SK-N-MC (cell line): ENCODE results near the gene RPL37.
A peak's percentile ranks its signal among the peaks of the same experiment; 100 is the strongest.

Source experiments
- DNase-seq: peaks from one replicate; pipeline ENCODE4 v3.0.0-alpha.2; 2011; ENCODE audit warnings: low read depth, low spot score
- H3K27ac ChIP-seq: fragments of 200-600 bp; sonication (generic); 2 replicates; pipeline ENCODE4 v1.5.1; 2016; ENCODE audit warnings: mixed run types
- H3K36me3 ChIP-seq: fragments of 200-600 bp; sonication (generic); 2 replicates; pipeline ENCODE4 v1.6.1; 2017; ENCODE audit warnings: antibody characterized with exemption, low read length, mixed read lengths; ENCODE audit not compliant: insufficient read depth
- H3K4me3 ChIP-seq: fragments of 200-600 bp; sonication (generic); 2 replicates; pipeline ENCODE4 v1.5.1; 2016
- H3K9ac ChIP-seq: fragments of 200-600 bp; sonication (generic); 2 replicates; pipeline ENCODE4 v1.8.0; 2017; ENCODE audit warnings: mixed run types, mixed read lengths; ENCODE audit not compliant: insufficient read length
- H3K9me3 ChIP-seq: fragments of 200-600 bp; sonication (generic); 2 replicates; pipeline ENCODE4 v1.6.1; 2017; ENCODE audit warnings: low read depth, mild to moderate bottlenecking, antibody characterized with exemption, low read length, moderate library complexity, mixed read lengths
- EZH2 ChIP-seq: fragments of 200-600 bp; sonication (generic); IDR thresholded peaks from one replicate; pipeline ENCODE4 v1.6.1; 2017; ENCODE audit warnings: antibody characterized with exemption
- FOXP2 ChIP-seq: optimal IDR thresholded peaks from 2 replicates; pipeline ENCODE3; 2011; ENCODE audit warnings: mild to moderate bottlenecking, moderate library complexity; ENCODE audit not compliant: insufficient read depth; ENCODE audit errors: extremely low read length, control extremely low read depth
- POLR2AphosphoS5 ChIP-seq: IDR thresholded peaks from 2 replicates; pipeline ENCODE4 v1.6.1; 2012; ENCODE audit warnings: mild to moderate bottlenecking, low read depth, low read length, borderline replicate concordance

RPL37 gene

GRCh38 chr5:40841068-40841805 is 6.2 kb upstream of the RPL37 start, which contains the start of gene CARD6:
Gene CARD6, plus strand, starts transcription at chr5:40841367. Its CDS starts 16 bp downstream, at chr5:40841383.
- Histone ChIP-seq H3K27ac (peak within 1 kb of the TSS; percentile 84), H3K36me3 (no peaks in the 10 kb centered on the region), H3K9ac (peak within 1 kb of the TSS; percentile 83), H3K9me3 (no peaks in the 10 kb centered on the region), H3K4me3 (peak within 1 kb of the TSS; percentile 77)
- TF ChIP-seq FOXP2 (no peak), POLR2AphosphoS5 (peak; percentile 42; the same call in 1 of the 2 replicates)
- no peak for DNase-seq

DNA sequence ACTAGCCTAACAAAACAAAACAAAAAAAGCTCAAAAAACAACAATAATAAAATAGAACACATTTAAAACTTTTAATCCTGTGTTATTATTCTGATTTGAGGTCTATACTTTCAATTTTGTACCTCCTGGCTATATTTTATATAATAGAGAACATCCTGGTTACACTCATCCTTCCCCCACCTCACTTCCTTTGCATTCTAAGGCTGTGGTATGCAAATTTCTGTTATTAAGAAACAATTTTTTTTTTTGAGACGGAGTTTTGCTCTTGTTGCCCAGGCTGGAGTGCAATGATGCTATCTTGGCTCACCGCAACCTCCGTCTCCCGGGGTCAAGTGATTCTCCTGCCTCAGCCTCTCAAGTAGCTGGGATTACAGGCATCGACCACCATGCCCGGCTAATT is 3.1 kb upstream of the RPL37 start:
- no peak for DNase-seq
- H3K4me3 ChIP-seq = no peak overlapping the region
- TF ChIP-seq FOXP2 (no peak), POLR2AphosphoS5 (no peak), EZH2 (no peak)
- no peak overlapping the region for H3K9ac ChIP-seq
- no peak overlapping the region for H3K27ac ChIP-seq
- no peaks in the 10 kb centered on the region for H3K9me3 ChIP-seq
- peaks cover 17% of the 10 kb centered on the region for H3K36me3 ChIP-seq

GRCh38 chr5:40834391-40834848 is 602 bp downstream of the RPL37 start:
- peak overlapping the region; percentile 96 for H3K4me3 ChIP-seq
- H3K27ac ChIP-seq = peak overlapping the region; percentile 98
- H3K9me3 ChIP-seq = no peaks in the 10 kb centered on the region
- H3K36me3 ChIP-seq = peaks cover 54% of the 10 kb centered on the region
- TF ChIP-seq EZH2 = no peak
- no peak for TF ChIP-seq FOXP2
- no peak for DNase-seq
- H3K9ac ChIP-seq = peak overlapping the region; percentile 100

GRCh38 chr5:40833712-40834229 is 1.3 kb downstream of the RPL37 start:
- H3K36me3 ChIP-seq = peaks cover 60% of the 10 kb centered on the region
- TF ChIP-seq POLR2AphosphoS5 = peak; percentile 8; the same call in 1 of the 2 replicates
- TF ChIP-seq EZH2 = no peak
- no peak for DNase-seq
- H3K9ac ChIP-seq = peak overlapping the region; percentile 100
- H3K27ac ChIP-seq = peak overlapping the region; percentile 98
- no peaks in the 10 kb centered on the region for H3K9me3 ChIP-seq
- H3K4me3 ChIP-seq = peak overlapping the region; percentile 96

GRCh38 chr5:40832345-40832744 is 2.7 kb downstream of the RPL37 start:
- H3K4me3 ChIP-seq = peak overlapping the region; percentile 96
- H3K36me3 ChIP-seq = peaks cover 75% of the 10 kb centered on the region
- DNase-seq = no peak
- no peak for TF ChIP-seq EZH2
- TF ChIP-seq FOXP2 = no peak
- no peak for TF ChIP-seq POLR2AphosphoS5
- H3K9ac ChIP-seq = peak overlapping the region; percentile 100
- peak overlapping the region; percentile 98 for H3K27ac ChIP-seq
- H3K9me3 ChIP-seq = no peaks in the 10 kb centered on the region

DNA sequence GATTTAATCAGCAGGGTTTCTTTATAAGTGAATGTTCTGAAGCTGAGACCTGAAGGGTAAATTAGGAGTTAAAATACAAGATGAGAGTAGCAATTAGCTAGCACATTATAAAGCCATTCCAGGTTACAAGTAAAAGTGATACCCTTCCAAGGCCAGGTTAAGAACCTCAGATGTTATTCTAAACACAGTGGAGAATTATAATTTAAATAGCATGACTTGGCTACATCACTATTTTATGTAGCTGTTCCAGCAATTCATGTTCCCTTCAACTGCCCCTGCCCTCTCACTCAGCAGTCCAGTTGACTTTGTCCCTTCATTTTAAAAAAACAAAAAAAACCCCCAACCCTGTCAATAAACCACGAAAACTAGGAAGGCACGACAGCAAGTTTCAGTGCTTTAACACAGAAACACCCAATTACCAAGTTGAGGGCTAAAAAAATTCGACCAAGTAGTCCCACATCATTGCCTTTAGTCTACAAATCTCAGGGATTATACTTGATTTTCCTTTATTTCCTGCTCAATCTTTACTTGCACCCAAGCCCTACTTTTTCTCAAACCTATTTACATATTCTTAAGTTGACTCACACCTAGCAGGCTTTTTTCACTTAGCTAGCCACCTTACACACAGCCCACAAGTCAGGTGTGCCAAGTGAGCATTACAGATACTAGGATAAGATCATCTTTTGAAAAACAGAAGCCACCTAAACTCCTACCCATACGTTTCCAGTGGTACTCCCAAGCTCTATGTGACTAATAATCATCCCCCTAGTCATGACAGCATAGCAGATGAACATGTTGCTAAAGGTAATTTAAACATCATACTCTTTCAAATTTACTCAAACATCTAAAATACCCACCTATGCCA is 3.4 kb downstream of the RPL37 start:
- H3K9me3 ChIP-seq = no peaks in the 10 kb centered on the region
- peaks cover 82% of the 10 kb centered on the region for H3K36me3 ChIP-seq
- TF ChIP-seq POLR2AphosphoS5 = no peak
- TF ChIP-seq EZH2 = no peak
- peak overlapping the region; percentile 96 for H3K4me3 ChIP-seq
- no peak for DNase-seq
- peak overlapping the region; percentile 100 for H3K9ac ChIP-seq
- H3K27ac ChIP-seq = peak overlapping the region; percentile 98

DNA sequence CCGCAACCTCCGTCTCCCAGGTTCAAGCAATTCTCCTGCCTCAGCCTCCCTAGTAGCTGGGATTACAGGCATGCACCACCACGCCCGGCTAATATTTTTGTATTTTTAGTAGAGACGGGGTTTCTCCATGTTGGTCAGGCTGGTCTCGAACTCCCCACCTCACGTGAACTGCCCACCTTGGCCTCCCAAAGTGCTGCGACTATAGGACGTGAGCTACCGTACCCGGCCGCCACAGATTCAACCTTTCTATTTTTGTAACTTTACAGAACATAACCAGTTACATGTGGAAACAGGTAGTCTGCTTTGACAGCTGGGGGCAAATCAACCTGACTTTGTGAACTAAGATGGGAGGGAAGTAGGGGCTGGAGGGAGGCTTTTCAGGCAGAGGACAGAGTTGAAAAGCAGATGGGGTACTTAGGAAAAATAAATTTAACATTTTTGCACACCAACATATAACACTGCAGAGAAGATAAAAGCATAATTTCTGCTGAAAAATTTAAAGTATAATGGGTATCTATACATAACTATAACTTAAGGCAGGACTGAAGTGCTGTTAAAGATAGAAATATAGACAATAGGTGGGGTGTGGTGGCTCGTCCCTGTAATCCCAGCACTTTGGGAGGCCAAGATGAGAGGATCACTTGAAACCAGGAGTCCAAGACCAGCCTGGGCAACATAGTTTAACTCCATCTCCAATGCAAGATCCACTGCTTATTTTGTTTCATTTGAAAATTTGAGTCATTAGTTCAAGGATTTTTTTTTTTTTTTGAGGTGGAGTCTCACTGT is 5.1 kb downstream of the RPL37 start:
- no peak overlapping the region for H3K9ac ChIP-seq
- no peak overlapping the region for H3K4me3 ChIP-seq
- peaks cover 98% of the 10 kb centered on the region for H3K36me3 ChIP-seq
- H3K27ac ChIP-seq = peak overlapping the region; percentile 98; the same call in 1 of the 2 replicates
- no peaks in the 10 kb centered on the region for H3K9me3 ChIP-seq
- DNase-seq = no peak
- TF ChIP-seq POLR2AphosphoS5 = no peak
- TF ChIP-seq FOXP2 = no peak
- no peak for TF ChIP-seq EZH2
